HepG2 (cell line): ENCODE measurements around the gene SHTN1. TPM values are rescaled to one million over a fixed set of nuclear protein-coding genes. Genes with fewer than 3 reads are reported as not detected.
A peak's percentile ranks its signal among the peaks of the same experiment; 100 is the strongest.

Experiments
- BCL6 ChIP-seq: IDR thresholded peaks from 2 replicates; pipeline ENCODE4 v1.6.1; 2016; ENCODE audit warnings: missing genetic modification reagents, missing compliant biosample characterization
- BRD4 ChIP-seq: sonication (generic); formaldehyde crosslinking; IDR thresholded peaks from 2 replicates; pipeline ENCODE4 v1.4.0; 2020; ENCODE audit warnings: missing genetic modification reagents
- FOXA1 ChIP-seq, 2 experiments: fragments of 450-650 bp in 1 of 2; sonication (generic) in 1 of 2; formaldehyde crosslinking in 1 of 2; IDR thresholded peaks; 2 replicates each; pipeline versions ENCODE4 v1.4.0 to v1.6.1; 2016 to 2020; ENCODE audit warnings: missing genetic modification reagents in 1 of 2
- GLMP ChIP-seq: sonication (generic); formaldehyde crosslinking; IDR thresholded peaks from 2 replicates; pipeline ENCODE4 v1.9.0; 2021; ENCODE audit warnings: missing genetic modification reagents, mild to moderate bottlenecking, borderline replicate concordance
- HDAC2 ChIP-seq: sonication (generic); formaldehyde crosslinking; IDR thresholded peaks from 2 replicates; pipeline ENCODE4 v1.4.0; 2020; ENCODE audit warnings: missing genetic modification reagents
- HMGXB3 ChIP-seq: sonication (generic); formaldehyde crosslinking; IDR thresholded peaks from 2 replicates; pipeline ENCODE4 v1.4.0; 2020; ENCODE audit warnings: missing genetic modification reagents, borderline replicate concordance
- HNRNPLL ChIP-seq: fragments of 200-400 bp; formaldehyde crosslinking; IDR thresholded peaks from 2 replicates; pipeline ENCODE4 v1.6.1; 2017; ENCODE audit warnings: mild to moderate bottlenecking, low read depth, low read length; ENCODE audit not compliant: poor library complexity, severe bottlenecking
- KLF16 ChIP-seq, 2 experiments: sonication (generic) in 1 of 2; formaldehyde crosslinking in 1 of 2; IDR thresholded peaks; 2 replicates each; pipeline versions ENCODE4 v1.6.1 to v1.8.0; 2016 to 2023; ENCODE audit warnings: missing genetic modification reagents in 2 of 2, missing compliant biosample characterization in 1 of 2
- KLF6 ChIP-seq: IDR thresholded peaks from 2 replicates; pipeline ENCODE4 v1.8.0; 2016; ENCODE audit warnings: missing biosample characterization, missing genetic modification reagents
- MED13 ChIP-seq: sonication (generic); formaldehyde crosslinking; IDR thresholded peaks from 2 replicates; pipeline ENCODE4 v1.5.0; 2020; ENCODE audit warnings: missing genetic modification reagents
- MIER3 ChIP-seq: IDR thresholded peaks from 2 replicates; pipeline ENCODE4 v1.6.1; 2016; ENCODE audit warnings: missing compliant biosample characterization, borderline replicate concordance
- TAF1 ChIP-seq: sonication (generic); formaldehyde crosslinking; IDR thresholded peaks from 2 replicates; pipeline ENCODE4 v1.4.0; 2020; ENCODE audit warnings: missing genetic modification reagents
- TEAD2 ChIP-seq: sonication (generic); formaldehyde crosslinking; IDR thresholded peaks from 2 replicates; pipeline ENCODE4 v1.9.0; 2021; ENCODE audit warnings: missing genetic modification reagents
- TEAD3 ChIP-seq: optimal IDR thresholded peaks from 2 replicates; pipeline ENCODE3; 2016; ENCODE audit warnings: borderline replicate concordance
- TMF1 ChIP-seq: sonication (generic); formaldehyde crosslinking; IDR thresholded peaks from 2 replicates; pipeline ENCODE4 v1.8.1; 2022; ENCODE audit warnings: low read depth, missing genetic modification reagents
- ZBTB10 ChIP-seq: sonication (generic); formaldehyde crosslinking; IDR thresholded peaks from 2 replicates; pipeline ENCODE4 v1.4.0; 2020; ENCODE audit warnings: missing genetic modification reagents, borderline replicate concordance
- ZFP36L1 ChIP-seq: sonication (generic); formaldehyde crosslinking; IDR thresholded peaks from 2 replicates; pipeline ENCODE4 v1.8.0; 2022; ENCODE audit warnings: mild to moderate bottlenecking, missing genetic modification reagents, moderate library complexity
- ZNF256 ChIP-seq: sonication (generic); formaldehyde crosslinking; conservative IDR thresholded peaks from 2 replicates; pipeline ENCODE4 v1.4.0; 2020; ENCODE audit warnings: missing genetic modification reagents
- ZNF484 ChIP-seq: sonication (generic); formaldehyde crosslinking; IDR thresholded peaks from 2 replicates; pipeline ENCODE4 v1.5.1; 2020; ENCODE audit warnings: mild to moderate bottlenecking, low read depth, missing genetic modification reagents, borderline replicate concordance
- ZNF672 ChIP-seq: sonication (generic); formaldehyde crosslinking; IDR thresholded peaks from 2 replicates; pipeline ENCODE4 v1.8.1; 2022; ENCODE audit warnings: missing genetic modification reagents
- ZNF691 ChIP-seq: sonication (generic); formaldehyde crosslinking; IDR thresholded peaks from 2 replicates; pipeline ENCODE4 v1.4.0; 2020; ENCODE audit warnings: missing genetic modification reagents, low read depth, mild to moderate bottlenecking, borderline replicate concordance
- ZNF724P ChIP-seq: sonication (generic); formaldehyde crosslinking; IDR thresholded peaks from 2 replicates; pipeline ENCODE4 v1.8.0; 2022; ENCODE audit warnings: missing genetic modification reagents, borderline replicate concordance
- polyA plus RNA-seq, 8 experiments: library from polyadenylated mRNA; depleted of rRNA in 3 of 8; stranded (reverse) in 7 of 8; unstranded in 1 of 8; fragments of >200 nt; fragmentation: Illumina TruSeq in 4 of 8; extraction: Trizol in 4 of 8; gene quantifications; 2 replicates each; pipeline versions ENCODE4 v1.2.1 to v1.2.3, GENCODE V29; 2011 to 2016; ENCODE audit warnings: low read depth in 4 of 8, missing spikeins in 1 of 8, mixed read lengths in 1 of 8; ENCODE audit not compliant: insufficient read depth in 1 of 8
- total RNA-seq, 5 experiments: library from RNA; depleted of rRNA; stranded (reverse); fragments of >200 nt; fragmentation: Illumina TruSeq; extraction: Trizol; gene quantifications; 2 replicates each; pipeline ENCODE4 v1.2.3, GENCODE V29; 2016; ENCODE audit warnings: low read depth in 1 of 5

SHTN1 gene
- total and polyA plus RNA-seq, 2 of the 13 experiments (the other 11 are each of a cell fraction or from before 2014, with no cell fraction given) = 11.3 to 15.6 TPM

- TF ChIP-seq ZBTB10 = no peak
- TF ChIP-seq HNRNPLL = no peak
- no peak for TF ChIP-seq HMGXB3 (CRISPR knock-in tag)
- no peak for TF ChIP-seq ZNF691 (CRISPR knock-in tag)
- no peak for TF ChIP-seq FOXA1 (IDR thresholded peaks at IDR 0.05)
- TF ChIP-seq FOXA1 (CRISPR knock-in tag; IDR thresholded peaks at IDR 0.05) = peak; percentile 76
- TF ChIP-seq TEAD2 (CRISPR knock-in tag) = no peak
- no peak for TF ChIP-seq TAF1 (CRISPR knock-in tag)
- no peak for TF ChIP-seq MED13 (CRISPR knock-in tag)
- TF ChIP-seq ZNF724P (CRISPR knock-in tag) = no peak
- TF ChIP-seq TMF1 = no peak
- TF ChIP-seq MIER3 (CRISPR knock-in tag) = no peak
- no peak for TF ChIP-seq ZNF256 (CRISPR knock-in tag)
- 0 out of 2 replicates have a peak, but pooled peaks have one; percentile 36 for TF ChIP-seq KLF6 (CRISPR knock-in tag)
- peak; percentile 37; the same call in 1 of the 2 replicates for TF ChIP-seq HDAC2 (CRISPR knock-in tag)
- peak; percentile 52 for TF ChIP-seq TEAD3 (CRISPR knock-in tag)
- no peak for TF ChIP-seq GLMP
- peak in 1 of 2 experiments; percentile 67; a peak in 1 of 4 replicates for TF ChIP-seq KLF16 (CRISPR knock-in tag; IDR thresholded peaks at IDR 0.05)
- TF ChIP-seq BCL6 (CRISPR knock-in tag) = peak; percentile 65
- TF ChIP-seq ZFP36L1 (CRISPR knock-in tag) = no peak
- no peak for TF ChIP-seq ZNF672 (CRISPR knock-in tag)
- no peak for TF ChIP-seq ZNF484 (CRISPR knock-in tag)
- TF ChIP-seq BRD4 (CRISPR knock-in tag) = no peak
Observed at GRCh38 chr10:117003336-117003735, 1.7 kb downstream of the SHTN1 start (continued).
